ENCODE measurements around the gene LCP2.

DNA sequence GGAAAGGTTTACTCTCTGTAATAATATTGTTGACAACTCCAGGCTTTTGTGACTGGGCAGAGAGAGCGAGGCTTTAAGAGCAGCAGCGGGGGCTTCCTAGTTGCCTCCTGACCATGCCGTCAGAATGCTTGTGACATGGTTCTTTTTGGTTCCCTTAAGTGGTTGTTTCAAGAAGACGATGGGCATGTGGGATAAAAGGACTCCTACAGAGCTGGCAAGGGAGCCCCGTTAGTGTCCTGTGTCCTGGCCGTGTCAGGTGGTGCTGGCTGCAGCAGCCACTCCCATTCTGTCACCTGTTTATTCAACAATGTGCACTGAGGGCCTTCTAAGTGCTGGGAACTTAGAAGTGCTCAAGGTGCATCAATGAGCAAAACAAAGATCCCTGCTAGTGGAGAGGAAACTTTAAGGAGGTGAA is 19.7 kb downstream of the LCP2 start:
- no peak for TF ChIP-seq CTCF (IDR thresholded peaks at IDR 0.05)
- TF ChIP-seq EP300 (IDR thresholded peaks at IDR 0.05): no peak

All from tibial nerve (tissue), 4 donors.